Iris pigment epithelial cell (primary cell): ENCODE data around the gene TGFBI.

Experiments
- DNase-seq: peaks from one replicate; pipeline ENCODE4 v3.0.0-alpha.2; 2011; ENCODE audit warnings: low read depth

TGFBI gene

DNA sequence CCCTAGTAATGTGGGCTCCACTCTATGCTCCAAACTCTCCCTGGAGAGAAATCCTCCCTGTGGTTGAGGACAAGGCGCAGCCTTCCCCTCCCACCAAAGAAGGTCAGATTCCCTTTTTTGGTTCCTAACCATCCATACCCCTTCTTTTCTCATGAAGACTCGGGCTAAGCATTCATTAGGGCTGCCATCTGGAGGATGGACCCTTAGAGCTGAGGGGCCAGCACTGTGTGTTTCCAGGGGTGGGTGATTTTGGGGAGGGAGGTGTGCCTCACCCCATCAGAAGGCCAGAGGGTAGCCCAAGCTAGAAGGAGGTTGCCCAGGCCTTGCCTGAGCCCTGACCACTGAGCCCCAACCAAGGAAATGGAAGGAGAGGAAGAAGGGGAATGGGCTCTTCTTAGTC lies 36.8 kb downstream of the TGFBI start:
- no peak for DNase-seq

DNA sequence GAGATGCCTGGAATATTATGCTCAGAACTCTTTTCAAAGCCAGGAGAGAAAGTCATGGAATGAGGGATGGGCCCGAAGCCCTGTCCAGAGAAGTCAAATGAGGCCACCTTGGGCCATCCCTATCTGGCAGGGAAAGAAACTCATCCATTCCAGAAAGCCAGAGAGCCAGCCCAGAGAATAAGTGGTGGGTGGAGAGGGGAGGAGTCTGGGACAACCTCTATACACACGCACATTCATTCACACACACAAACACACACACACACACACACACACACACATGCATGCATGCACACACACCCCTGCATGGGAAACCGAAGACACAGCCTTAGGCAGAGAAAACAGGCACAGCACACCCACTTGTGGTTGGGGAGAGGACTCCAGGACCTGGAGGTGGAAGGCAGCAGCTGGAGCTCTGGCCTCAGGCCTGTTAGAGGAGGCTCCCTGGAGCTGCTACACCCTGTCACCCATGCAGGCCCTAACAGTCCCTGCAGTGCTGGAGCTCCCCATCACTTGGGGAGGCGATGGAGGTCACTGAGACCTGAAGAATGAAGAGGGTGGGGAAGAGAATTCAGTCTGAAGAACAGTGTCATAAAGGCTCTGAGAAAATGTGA lies 38.0 kb downstream of the TGFBI start:
- DNase-seq = peak; percentile 67

DNA sequence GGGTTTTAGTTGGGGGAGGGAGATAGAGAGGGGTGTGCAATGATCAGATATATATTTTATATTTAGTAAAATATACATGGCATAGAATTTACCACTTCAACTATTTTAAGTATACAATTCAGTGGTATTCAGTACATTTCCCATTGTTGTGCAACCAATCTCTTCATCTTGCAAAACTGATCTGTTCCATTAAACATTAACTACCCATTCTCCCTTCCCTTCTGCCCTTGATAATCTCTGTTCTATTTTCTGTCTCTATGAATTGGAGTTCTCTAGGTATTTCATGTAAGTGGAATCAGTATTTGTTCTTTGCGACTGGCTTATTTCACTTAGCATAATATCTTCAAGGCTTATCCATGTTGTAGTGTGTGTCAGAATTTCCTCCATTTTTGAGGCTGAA lies 38.6 kb downstream of the TGFBI start:
- no peak for DNase-seq

DNA sequence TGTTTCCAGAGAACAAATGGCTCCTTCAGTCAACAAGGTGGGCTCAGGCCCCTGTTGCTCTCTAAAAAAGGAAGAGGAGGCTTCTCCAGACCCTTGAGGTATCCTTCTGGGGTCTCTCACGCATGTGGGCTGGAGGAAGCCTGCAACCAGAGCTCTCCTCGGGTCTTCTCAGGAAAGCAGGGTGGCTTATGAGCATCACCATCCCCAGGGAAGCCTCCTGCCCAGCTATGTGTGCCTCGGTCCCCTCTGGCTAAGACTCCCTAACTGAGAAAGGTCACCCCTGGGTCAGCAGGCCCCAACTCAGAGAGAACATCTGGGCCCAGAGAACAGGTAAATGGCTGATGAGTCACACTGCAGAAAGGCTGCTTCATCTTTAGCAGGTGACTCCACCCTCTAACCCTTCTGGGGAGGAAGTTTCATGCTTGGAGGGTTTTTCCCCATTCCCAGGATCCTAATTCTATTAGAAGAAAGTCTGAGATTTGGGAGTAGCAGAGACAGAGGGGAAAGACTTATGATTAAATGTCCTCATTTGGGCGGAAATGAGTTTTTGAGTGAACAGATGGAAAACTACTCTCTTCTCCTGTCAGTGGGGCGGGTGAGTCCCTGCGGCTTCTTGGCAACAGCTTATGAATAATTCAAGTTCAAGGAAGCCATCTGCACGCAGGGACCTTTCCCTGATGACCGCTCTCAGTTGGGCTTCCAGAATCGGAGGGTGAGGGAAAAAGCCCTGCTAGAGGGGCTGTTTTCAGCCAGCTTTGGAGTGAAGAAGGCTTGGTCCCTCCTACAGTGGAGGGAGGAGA lies 41.9 kb downstream of the TGFBI start:
- no peak for DNase-seq

DNA sequence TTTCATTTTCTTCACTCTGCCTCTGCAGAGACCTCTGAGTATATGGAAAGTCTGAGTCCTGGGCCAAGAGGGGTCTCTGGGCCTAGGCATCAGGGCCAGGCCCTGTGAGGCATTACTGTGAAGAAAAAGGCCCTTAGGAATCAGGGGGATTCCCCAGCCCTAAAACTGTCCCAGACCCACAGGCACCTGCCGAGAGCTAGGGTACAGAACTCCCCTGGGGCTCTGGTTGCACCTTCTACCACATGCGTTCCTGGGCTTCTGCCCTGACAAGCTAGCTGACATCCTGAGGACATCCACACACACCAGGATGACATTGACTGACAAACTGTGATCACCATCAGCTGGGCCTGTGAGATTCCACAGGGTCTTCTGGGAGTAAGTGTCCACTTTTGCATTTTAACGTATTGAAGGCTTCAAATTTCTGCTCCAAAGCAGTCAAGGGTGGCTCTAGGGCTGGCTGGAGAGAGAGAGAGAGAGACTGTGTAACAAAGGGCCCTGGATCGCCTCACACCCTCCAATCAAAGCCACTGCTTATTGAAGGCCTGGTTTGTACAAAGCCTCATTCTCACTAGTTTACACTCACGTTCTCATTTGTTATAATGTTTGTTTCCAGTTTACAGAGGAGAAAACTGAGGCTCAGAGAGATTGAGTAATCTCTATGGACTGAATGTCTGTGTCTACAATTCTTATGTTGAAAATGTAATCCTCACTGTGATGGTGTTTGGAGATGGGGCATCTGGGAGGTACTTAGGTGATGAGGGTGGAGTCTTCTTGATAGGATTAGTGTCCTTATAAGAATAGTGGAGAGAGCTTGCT lies 45.1 kb downstream of the TGFBI start:
- DNase-seq = no peak

DNA sequence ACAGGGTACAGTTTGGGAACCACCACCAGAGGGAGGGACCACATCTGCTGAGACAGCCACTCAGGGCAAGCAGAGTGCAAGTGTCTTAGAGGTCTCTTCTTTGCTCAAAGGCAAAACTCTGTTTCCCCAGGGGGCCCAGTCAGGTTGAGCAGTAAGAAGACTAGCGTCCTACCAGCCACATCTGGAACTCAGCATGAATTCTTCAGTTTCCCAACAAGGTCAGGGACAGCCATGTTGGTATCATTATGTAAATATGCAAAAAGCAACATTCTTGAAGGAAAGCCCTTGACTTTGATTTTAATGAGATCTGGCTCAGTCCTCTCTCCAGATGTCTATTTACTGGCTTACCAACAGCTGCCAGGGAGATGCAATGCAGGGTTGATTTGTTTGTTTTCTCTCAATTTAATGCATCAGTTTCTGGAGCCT lies 46.7 kb downstream of the TGFBI start:
- DNase-seq = no peak

DNA sequence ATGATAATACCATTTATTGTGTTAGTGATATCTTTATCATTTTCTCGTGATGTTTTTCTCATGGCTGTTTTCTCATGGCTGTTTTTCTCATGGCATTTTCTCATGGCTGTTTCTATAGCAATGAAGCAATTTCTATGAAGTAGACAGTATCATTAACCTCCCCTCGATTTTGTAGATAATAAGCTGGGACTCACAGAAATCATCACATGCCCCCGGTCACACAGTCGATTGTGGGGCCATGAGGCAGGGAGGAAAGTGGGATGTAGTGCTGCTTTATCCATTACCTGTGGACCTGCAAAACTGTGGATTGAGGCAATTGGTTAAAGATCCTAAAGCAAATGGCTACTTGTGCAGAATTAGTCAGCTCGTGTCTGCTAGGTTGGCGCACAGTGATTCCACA lies 47.3 kb downstream of the TGFBI start:
- no peak for DNase-seq

DNA sequence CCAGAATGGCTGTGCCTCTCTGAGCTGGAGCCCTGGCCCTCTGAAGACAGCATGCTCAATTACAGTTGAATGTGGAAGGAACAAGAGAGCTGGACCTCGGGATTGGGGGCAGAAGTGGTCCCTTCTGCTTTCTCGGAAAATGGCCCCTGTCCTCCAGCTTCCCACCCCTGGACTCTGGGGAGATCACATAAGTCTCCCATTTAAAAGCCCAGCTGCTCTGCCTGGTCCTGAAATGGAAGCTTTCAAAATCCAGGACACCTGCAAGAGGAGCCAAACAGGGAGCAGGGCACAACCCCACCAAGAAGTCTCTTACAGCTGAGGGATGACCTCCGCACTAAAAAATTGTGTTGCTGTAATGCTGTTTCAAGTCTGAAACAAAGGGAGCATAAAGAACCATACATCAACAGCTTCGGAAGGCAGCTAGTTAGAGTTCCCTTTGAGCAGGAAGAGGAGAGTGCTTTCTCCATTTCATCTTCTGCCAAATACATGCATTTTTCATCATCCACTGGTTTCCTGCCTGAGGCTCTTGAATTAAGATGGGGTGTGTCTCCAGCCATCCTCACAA lies 48.2 kb downstream of the TGFBI start:
- no peak for DNase-seq

DNA sequence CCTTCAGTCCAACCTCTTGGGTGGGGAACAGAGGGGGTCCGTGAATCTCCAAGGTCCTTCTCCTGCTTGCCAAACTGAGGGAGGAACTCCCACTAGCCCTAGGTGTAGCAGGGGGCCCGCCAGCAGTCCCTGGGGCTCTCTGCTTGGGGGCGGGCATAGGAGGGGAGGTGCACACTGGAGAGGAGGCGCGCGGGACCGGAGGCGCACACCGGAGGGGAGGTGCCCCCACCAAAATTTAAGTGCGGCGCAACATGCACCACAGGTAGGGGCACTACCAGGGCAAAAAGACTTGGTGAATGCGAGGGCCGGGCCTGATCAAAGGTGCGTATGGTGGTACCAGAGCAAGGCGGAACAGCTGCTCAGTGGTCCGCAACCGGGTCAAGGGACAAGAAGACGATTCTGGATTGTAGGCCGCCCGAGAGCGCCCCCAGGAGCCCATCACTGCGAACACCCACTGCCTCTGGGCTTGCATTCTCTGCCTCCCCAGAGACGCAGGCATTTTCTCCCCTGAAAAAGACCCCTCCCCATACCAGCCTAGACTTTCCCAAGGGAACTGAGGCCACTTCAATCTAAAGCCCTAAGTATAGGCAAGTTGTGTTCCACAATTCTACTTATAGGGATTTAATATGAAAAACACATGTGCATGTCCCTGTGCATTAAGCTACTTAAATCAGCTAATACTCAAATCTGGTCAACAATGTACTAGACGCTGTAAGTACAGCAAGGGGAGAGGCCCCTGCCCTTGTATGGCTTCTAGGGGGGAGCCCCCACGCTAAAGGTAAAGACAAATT lies 50.6 kb downstream of the TGFBI start:
- DNase-seq = no peak

DNA sequence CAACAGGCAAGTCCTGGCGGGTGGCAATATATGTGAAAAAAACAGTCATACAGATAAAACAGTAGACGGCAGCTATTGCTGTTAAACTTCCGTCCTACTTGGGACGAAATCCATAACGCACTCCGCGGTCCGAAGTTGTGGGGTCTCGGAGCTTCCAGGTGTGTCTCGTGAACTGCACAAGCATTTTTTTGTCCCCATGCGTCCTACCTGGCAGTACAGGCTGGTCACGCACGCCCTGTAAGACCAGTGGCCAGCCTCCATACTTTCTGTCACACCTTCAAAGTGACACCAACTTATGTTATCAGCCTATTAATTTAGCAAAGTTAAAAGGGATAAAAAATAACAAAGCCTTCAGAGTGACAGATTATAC lies 51.3 kb downstream of the TGFBI start:
- DNase-seq = no peak

DNA sequence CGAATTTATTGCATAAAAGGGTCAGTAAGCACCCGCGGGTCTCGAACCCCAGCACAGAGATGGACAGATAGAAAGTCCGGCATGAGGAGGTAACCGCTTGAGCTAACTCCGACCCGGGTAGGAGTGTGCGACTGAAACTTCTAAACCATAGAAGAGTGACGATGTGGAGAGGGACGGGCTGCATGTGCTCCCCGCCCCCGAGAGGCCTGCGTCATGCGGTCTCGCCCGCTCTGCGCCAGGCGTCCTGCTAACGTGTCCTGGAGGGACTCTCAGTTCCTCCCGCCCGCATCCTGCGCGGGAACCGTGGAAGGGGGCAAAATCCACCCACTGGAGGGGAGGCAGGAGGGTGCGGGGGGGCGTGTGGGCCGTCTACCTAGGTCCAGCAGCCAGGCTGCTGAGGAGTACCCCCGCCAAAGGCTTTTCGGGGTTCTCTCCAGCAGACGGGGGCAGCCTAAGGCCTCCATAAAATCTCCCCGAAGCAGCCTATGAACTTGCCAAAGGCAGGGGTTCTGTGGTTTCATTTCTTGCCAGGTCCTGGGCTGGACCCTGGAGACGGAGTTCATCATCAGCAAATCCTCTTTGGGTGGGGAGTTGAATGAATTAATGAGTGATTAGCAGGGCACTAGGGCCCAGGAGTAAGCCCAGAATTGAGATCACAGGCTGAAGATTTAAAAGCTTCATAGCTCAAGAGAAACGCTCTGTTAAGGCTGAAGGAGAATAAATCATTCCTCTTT lies 51.9 kb downstream of the TGFBI start:
- peak; percentile 86 for DNase-seq

DNA sequence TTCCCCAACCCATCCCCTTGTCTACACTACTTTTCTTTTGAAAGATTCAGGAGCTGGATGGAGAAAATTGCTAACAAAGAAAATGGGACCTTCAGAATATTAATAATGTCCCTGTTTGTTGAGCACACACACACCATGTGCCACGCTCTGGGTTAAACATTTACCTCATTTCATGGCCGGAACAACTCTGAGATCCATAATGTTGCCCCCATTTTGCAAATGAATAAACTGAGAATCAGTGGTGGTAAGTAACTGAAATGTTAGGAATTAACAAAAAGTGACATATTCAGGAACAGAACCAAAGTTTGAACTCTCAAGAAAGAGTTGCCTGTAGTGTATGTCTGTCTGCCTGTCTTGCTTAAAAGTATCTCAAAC lies 52.4 kb downstream of the TGFBI start:
- DNase-seq = no peak

DNA sequence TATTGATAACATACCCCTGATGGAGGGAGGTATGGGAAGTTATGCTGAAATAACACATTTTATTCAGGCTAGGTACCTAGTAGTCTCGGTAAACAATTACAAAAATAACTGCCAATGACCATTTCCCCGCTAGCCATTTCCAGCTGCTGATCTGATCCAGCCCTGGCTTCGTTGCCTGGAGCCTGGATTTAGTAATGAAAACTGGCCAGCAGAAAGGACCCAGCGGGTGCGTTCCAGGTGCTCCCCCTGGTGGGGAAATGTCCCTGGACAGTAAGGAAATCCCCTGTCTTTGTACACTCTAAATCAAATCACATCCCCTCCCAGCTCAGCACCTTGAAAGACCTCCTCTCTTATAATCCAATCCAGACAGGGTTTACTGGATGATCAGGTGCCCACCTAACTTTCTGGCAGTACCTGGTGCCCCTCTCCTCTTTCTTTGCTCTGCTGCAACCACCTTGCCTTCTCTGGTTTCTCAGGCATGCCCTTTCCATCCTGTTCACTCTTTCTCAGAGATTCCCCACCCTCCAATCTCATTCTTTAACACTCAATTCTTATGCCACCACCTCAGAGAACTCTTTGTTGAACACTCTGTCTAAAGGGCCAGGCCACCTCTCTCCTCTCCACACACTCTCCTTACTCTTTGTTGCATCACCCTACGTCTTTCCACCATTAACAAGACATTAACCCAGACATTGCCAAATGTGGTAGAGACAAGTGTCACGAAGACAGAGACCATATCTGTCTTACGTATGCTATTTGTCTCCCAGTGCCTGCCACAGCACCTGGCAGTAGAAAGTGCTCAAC lies 53.8 kb downstream of the TGFBI start:
- peak; percentile 72 for DNase-seq

DNA sequence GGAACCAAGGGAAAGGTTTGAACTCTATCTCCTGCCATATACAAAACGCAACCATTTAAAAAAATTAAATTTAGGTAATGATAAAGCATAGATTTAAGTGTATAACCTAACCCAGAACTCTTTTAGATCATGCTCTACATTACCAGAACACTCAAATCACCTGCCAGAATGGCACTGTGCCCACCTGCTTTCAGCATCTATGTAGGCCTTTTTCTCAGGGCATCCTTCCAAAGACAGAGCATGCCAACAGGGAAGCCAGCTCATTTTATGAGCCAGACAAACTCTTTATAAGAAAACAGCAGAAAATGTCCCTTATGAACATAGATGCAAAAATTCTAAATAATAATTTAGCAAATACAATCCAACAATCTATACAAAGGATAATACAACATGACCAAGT lies 55.9 kb downstream of the TGFBI start:
- DNase-seq = no peak

DNA sequence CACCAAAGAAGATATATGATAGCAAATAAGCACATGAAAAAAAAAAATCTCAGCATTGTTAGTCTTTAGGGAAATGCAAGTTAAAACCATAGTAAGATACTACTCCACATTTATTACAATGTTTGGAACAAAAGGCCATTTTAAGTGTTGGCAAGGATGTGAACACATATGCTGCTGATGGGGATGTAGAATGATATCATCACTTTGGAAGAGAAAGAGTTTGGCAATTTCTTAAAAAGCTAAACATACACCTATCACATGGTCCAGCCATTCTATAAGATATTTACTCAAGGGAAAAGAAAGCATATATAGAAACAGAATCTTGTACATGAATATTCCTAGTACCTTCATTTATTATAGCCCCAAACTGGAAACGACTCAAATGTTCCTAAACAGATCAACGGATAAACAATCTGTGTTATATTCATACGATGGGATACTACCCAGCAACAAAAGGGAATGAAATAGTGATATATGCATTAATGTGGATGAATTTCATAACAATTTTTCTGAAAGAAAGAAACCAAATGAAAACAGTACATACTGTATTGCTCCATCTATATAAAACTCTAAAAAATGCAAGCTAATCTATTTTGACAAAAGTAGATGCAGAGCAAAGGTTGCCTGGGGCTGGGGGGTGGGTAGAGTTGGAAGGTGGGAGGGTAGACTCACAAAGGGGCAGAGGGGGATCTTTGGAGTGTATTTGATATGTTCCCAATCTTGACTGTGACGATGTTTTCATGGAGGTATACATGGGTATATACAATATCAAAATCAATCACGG lies 58.2 kb downstream of the TGFBI start:
- no peak for DNase-seq

DNA sequence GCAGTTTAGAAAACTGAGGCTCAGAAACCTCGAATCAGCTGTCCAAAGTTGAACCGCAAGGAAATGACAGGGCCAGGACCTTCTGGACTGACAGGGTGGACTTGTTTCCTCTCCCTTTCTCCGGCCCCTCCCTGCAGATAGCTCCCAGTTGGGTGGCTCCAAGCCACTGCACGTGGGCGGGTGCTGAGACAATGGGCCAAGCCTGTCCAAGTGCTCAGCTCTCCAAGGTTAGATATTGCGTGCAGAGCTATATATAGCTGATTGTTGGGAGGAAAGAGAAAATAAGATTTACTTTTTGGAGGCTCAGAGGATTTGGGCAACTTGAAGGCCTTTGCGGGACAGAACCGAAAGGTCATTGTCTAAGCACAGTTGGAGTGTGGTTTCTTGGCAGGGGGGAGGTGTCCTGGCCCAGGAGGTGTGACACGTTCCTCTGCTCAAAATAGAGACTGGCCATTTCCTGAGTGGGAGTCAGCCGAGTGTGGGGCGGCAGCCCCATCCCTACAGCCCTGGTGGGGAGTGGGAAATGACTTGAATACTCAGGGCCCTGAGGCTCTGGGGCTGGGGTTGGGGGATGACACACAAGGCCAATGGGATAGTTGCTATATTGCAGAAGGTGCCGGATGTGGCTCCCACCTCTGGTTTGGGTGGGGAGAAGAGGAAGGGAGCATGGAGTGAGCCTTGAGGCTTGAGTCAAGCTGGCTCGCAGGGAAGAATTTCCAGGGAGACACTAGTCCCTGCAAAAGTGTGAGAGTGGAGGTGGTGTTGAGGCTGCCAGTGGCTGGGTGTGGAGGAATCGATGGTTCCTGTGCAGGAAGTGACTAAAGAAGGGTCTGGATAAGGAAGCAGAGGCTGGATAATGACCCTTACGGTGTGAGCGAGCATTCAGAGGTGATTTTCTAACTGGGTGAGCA lies 59.4 kb downstream of the TGFBI start:
- peak; percentile 38 for DNase-seq

DNA sequence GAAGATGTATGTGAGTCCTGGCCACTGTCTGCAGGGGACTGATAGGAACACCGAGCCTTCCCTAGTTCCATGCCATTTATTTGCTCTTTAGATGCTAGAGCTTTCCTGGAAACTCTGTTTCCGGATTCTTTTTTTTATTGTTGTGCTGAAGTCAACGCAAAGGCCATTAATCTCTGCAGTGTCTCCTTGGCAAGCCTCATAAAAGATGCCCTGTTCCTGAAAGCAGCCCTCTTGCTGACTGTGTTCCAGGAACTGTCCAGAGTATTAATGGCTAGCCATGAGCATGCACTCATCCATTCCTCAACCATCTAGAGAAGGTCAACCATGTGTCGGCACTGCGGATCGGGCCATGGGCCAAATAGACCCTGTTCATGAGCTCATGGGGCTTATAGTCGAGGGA lies 61.0 kb downstream of the TGFBI start:
- no peak for DNase-seq

DNA sequence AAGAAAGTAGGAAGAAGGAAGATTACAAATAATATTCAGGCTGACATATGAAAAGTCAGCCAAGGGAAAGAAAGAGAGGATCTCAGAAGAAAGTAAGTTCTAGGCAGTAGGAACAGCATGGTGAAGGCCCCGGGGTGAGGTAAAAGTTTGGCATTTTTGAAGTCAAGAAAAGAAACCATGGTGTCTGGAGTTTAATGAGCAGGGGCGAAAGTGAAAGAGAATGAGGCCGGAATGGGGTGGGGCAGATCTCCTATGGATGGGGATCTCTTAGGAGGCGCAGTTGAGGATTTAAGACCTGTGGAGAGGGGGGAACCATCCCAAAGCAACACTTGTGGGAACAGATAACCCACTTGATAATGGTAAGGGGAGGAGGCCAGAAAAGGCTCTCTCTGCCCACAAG lies 61.5 kb downstream of the TGFBI start:
- no peak for DNase-seq
